SW 1271 (cell line): ENCODE measurements around the gene ZNF750.
"Not testable (repeated sequence)": the region's sequence is repeated elsewhere in the genome, so short reads cannot be mapped to it uniquely, and the experiment has no call there.

Experiments
- DNase-seq, 2 experiments: peaks; one replicate each; lab custom pipeline; 2025; lab: John Stamatoyannopoulos, UW

ZNF750 gene

DNA sequence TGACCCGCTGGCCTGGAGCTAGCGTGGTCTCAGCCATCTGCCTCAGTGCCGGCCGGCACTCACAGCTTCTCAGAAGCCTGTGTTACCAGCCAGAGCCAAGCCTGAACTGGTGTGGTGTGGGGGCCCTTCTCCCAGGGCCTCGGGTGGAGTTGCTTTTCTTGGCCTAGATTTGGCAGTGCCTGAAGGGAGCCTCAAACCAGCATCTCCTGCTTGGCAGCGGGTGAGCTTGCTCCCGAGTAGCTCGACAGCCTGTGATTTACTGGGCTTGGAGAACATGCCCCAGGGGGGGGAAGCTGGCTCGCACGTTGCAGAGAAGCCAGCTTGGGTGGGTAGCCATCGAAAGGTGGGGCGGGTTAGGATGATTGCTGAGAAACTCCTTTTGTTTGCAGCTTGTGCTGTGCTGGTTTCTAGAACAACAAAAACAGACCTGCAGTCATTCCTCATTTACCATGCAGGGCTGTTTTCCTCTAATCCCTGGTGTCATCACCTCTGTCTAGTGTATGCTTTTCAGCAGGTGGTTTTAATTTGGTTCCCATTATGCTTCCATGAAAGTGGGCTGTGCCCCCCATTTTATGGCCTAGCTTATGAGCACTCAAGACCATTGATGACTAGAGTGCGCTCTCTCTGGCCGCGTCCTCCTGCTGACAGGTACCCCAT, 45.7 kb downstream of the ZNF750 start:
- DNase-seq, result no peak

DNA sequence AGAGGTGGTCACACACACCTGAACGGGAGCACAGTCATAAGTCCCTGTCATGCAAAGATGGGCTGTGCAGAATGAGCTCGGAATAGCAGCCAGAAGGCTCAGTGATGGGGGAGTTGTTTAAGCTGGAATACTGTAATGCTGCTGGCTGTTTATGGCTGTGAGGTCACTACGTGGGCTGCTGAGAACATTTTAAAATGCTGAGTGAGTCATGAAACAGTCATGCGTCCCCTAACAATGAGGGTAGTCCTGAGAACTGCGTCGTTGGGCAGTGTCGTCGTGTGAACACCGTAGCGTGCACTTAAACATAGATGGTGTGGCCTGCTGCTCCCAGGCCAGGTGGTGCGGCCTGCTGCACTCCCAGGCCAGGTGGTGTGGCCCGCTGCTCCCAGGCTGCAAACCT, 48.3 kb downstream of the ZNF750 start:
- no peak for DNase-seq

DNA sequence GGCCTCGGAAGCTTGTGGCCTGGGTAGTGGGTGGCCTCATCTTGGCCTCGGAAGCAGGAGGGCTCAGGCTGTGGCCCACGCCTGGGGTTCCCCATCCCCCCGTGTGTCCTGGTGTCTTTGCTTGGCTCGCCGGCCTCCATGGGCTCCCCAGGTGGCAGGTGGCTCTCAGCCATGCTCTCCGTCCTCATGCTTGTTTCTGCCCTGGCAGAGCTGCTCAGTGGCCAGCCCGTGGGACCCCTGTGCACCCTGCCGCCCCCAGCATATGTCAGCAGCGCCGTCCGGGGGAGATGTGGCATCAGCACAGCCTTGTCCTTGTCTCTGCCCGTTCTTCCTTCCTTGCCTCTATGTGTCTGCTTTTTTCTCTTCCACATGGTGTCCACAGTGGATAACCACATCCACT, 49.4 kb downstream of the ZNF750 start:
- no peak for DNase-seq

DNA sequence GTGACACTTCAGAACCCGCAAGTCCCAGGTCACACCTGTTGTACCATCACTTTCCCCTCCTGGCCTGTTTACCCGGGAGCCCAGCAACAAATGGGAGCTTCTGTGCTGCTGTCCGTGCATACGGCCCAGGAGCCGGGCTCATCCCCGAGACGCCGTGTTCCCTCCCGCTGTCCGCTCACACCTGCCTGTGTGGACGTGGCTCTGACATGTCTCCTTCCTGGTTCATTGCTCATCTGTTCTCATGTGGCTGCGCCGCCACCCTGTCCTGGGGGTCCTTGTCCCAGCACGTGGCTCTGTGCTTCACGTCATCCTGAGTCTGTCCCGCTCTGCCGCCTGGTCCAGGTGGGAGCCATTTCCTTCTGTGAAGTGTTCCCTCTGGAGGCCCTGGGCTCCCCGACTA, 50.0 kb downstream of the ZNF750 start:
- no peak for DNase-seq

DNA sequence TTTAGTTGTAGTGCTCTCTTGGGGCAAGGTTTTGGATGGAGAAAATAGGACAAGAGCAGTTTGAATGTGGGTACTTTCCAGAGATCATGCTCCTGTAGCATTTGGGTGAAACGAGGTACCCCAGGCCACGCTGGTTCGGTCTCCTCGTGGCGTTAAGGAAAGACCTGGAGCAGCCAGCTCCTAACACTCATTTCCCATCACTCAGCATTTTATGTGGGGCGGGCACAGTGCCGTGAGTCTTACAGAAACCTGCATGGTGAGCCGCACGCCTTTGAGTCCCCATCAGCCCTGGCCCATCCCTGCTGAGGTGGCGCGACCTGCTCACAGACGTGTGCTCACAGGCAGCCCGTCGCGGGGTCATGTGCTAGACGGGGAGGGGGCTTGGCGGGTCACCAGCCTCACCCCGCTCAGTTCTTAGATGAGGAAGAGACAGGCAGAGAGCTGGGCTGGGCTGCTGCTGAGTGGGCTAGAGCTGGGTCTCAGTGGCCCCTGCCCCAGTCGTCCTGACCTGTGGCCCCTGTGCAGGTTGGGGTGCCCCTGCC, 50.7 kb downstream of the ZNF750 start:
- no peak for DNase-seq

DNA sequence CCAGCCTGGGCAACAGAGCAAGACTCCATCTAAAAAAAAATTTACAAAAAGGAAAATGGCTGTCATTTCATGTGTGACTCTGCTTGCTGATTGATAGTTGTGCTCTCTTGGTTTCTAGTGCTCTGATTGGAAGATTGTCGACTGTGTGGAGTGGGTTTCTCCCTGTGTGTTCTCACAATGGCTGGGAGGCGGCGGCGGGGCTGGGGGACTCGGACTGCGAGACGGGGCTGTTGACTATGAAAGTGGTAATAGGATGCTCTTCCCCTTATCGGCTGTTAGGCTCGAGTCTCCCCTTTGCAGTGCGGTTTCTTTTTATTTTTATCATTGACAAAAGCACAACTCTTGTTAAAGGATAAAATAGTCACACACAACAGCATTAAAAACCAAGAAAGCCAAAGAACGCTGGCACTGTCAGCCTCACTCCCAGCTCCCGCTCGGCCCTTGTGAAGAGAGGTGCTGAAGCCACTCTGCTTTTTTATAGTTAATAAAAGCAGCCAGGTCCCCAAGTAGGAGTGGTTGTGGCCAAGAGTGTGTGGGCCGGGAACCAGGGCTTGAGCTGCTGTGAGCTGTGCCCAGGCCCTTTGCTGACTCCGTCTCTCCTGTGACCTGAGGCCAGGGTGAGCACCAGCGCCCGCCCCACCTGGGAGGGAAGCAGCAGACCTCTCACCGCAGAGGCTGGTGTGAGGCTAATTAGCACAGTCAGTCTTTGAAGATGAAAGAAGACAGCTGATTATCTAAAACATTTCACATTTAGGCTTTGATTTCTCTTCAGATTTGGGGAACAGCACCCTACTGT, 51.4 kb downstream of the ZNF750 start:
- no peak for DNase-seq

DNA sequence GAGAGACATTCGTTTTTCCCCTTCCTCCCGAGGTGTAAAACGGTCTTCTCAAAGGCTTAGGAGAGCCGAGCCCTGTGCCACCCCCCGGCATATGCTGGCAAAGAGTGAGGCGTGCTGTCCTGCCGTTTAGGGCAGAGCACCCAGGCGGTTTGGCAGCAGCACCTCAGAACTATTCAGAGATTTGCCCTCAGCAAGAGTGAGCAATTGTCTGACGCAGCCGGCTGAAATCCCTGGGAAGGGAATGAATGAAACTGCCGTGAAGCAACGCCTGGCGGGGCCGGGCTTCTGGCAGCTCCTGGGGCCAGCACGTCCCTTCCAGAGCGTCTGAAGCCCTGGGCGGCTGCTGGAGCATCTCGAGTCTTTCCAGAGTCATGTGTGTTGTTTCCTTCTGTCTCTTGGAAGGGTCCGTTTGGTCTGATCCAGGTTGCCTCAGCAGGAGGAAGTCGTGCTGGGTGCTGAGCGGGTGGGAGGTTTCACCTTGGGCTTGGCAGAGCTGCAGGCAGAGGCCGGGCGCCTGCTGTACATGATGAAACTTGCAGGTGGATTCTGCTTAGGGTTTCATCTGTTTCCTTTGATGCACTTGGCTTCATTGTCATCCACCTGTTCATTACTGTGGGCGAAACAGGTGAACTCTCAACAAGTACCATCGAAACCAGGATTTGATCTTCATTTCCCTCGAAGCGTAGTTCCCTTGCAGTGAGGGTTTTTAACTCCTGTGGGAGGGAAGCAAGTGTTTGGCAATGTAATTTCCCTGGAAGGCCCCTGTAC, 52.6 kb downstream of the ZNF750 start:
- DNase-seq, result no peak

DNA sequence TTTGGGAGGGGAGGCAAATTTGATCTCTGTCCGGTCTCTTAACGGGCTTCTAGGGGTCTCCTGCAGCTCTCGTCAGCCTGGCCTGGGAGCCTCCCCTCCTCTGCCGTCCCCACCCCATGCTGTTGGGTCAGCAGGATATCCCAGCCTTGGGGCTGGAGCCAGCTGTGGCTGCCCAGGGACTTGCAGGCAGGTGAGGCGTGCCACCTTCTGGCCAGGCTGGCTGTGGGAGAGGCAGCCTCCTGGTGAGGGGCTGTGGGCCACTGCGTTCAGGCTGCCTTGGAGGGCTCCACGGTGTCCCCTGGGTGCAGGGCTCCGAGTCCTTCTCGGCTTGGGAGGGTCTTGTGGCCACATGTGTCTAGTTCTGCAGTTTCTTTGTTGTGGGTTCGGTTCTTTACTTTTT, 53.4 kb downstream of the ZNF750 start:
- no peak for DNase-seq

DNA sequence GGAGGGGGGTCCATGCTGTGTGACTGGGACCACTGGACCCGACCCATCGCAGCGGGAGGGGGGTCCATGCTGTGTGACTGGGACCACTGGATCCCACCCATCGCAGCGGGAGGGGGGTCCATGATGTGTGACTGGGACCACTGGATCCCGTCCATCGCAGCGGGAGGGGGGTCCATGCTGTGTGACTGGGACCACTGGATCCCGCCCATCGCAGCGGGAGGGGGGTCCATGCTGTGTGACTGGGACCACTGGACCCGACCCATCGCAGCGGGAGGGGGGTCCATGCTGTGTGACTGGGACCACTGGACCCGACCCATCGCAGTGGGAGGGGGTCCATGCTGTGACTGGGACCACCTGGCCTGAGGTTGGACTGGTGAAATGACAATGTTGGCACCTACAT, 54.2 kb downstream of the ZNF750 start:
- DNase-seq, result not testable (repeated sequence)

DNA sequence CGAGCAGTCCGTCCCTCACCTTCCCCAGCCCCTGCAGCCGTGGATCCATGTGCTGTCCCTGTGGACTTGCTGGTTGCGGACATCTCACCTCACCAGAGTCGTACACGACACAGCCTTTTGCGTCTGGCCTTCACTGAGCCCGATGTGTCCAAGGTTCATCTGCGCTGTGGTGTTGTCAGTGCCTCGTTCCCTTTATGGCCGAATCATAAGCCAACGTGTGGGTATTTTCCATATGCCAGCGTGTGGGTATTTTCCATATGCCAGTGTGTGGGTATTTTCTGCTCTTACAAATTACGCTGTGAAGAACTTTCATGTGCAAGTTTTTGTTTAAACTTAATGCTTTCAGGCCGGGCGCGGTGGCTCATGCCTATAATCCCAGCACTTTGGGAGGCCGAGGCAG, 56.3 kb downstream of the ZNF750 start:
- no peak for DNase-seq

DNA sequence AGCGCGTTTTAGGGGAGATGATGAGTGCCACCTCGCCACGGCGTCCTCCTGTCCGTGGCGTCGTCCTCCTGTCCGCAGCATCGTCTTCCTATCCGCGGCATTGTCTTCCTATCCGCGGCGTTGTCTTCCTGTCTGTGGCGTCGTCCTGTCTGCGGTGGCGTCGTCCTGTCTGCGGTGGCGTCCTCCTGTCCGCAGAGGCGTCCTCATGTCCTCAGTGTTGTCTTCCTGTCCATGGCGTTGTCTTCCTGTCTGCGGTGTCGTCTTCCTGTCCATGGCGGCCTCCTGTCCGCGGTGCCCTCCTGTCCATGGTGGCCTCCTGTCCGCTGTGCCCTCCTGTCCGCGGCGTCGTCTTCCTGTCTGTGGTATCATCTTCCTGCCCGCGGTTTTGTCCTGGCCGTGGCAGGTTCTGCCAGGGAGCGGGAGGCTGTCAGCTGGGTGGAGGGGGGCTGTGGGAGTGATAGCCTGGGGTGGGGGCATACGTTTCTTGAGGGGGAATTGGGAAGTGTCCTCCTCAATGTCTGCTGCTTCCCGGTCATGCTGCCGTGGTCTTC, 57.1 kb downstream of the ZNF750 start:
- no peak for DNase-seq

DNA sequence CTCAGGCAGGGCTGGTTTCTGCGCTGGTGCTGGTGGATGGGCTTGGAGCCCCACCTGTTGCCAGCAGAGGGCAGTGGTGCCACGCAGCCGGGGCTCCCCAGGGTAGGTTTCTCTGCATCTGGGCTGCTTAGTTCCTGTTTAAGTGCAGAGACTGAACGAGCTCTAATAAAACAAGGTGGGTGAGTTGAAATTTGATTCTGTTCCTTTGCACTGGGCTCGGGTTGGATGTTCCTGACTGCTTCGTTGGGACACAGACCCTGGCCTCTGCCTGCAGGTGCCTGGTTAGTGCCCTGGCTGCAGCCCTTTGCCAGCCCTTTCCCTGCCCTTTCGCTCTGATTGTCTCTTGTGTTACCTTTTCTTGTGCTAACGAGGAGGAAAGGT, 57.9 kb downstream of the ZNF750 start:
- DNase-seq, result peak; percentile 30 to 35

DNA sequence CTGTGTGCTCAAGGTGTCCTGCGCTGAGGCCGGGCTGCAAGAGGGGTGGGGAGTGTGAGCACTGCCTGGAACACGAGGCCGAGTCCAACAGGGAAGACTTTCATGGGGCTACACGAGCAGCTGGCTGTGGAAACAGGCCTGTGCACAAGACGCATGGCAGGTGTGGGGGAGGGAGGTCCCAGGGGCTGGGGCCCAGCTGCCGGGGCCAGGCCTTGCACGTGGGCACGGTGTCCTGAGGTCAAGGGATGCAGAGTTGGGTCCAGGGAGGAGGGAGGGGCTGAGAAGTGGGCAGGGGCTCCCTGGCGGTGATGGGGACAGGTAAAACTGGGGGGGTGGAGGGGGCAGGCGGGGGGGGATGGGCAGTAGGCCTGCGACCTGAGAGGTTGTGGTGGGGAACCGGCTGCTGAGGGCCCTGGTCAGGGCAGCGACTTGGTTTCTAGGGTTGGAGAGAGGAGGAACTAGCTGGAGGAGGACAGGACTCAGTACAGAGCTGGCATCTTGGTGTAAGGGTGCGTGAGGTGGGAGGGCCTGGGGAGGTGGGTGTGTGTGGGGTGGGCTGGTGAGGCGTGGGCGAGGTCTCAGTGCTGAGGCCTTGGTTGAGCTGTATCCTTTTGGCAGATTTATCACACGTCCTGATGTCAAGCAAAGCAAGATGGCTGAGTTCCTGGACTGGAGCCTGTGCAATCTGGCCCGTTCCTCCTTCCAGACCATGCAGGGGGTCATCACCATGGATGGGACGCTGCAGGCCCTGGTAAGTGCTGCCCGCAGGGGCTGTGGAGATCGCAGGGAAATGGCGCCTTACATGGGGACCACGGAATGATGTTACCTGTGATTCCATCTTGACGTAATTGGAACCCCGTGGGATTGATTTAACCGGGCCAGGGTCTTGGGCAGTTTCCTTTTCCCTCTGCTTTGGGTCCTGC, 58.6 kb downstream of the ZNF750 start:
- no peak for DNase-seq

DNA sequence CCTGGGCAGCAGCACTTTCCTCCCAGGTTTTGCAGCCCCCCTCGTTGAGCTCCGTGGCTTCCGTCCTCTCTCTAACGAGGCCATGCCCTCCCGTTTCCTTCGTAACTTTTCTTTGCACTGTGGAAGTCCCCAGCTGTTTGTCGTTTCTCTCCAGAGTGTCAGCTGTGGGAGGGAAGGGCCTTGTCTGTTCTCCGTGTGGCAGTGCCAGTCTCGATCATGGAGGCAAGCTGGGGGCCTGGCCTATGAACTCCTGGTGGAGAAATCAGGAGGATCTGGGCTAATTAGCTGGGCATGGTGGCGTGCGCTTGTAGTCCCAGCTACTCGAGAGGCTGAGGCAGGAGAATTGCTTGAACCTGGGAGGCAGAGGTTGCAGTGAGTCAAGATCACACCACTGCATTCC, 59.6 kb downstream of the ZNF750 start:
- no peak for DNase-seq

DNA sequence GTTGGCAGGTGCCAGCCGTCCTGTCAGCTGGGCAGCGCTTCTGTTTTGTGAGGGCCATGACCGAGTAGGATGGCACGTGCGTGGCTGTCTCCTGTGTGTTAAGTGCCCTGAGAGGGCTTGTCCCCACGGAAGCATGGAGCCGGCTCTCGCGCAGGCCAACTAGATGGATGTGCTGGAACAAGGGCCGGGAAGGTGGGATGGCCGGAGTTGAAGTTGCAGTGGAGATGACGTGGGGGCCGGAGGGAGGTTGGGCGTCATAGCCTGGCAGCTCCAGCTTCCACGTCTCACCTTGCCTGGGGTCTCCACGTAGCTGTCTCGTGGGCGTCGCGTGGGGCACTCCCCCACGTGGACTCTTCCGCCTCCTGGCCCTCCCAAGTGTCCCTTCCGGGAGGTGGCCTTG, 60.3 kb downstream of the ZNF750 start:
- DNase-seq, result no peak
